ENCODE data around the gene SRSF6. TPM values are rescaled to one million over a fixed set of nuclear protein-coding genes. Genes with fewer than 3 reads are reported as not detected.
A peak's percentile ranks its signal among the peaks of the same experiment; 100 is the strongest.
"Not testable (repeated sequence)": the region's sequence is repeated elsewhere in the genome, so short reads cannot be mapped to it uniquely, and the experiment has no call there.

SRSF6 gene
- polyA plus RNA-seq, 1 donor (not counting 4 experiments of a cell fraction or from before 2014, with no cell fraction given): 128 TPM

DNA sequence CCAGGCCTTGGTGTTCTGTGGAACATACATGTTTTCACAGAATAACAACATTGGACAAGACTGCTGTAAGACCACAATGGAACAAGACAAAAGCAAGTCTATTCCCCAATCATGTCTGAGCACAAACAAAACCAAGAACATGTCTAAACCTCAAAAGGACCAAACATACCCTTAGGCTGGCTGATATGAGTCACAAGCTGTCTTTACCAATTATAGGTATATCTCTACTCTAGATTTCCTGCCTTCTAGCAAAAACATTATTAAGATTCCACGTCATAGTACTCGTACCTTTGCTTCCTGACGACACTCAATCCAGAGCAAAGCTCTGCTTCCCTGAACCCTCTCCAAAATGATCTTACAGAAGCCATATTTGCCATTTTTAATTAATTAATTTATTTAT is 34.4 kb downstream of the SRSF6 start:
- Histone ChIP-seq H3K27ac (ENCODE audit: control insufficient read depth, insufficient read depth, low read length) (peak overlapping the region; percentile 67), H3K4me1 (ENCODE audit: control insufficient read depth, extremely low read depth, insufficient read depth, low read length) (peaks cover 8% of the 10 kb centered on the region), H3K9me3 (ENCODE audit: control insufficient read depth, low read depth, low read length) (no peaks in the 10 kb centered on the region), H2AFZ (ENCODE audit: control insufficient read depth, low read length) (no peak overlapping the region), H4K20me1 (ENCODE audit: control insufficient read depth, extremely low read depth, insufficient read depth, low read length) (no peaks in the 10 kb centered on the region), H3K9ac (ENCODE audit: control insufficient read depth, extremely low read depth, insufficient read depth, low read length) (no peak overlapping the region), H3K9me1 (ENCODE audit: control insufficient read depth, extremely low read depth, insufficient read depth, low read length) (no peaks in the 10 kb centered on the region), H3K4me3 (ENCODE audit: control insufficient read depth in 2 of 3, extremely low read depth in 1 of 3, insufficient read depth in 2 of 3, low read depth in 1 of 3, low read length in 3 of 3) (no peak overlapping the region), H3K27me3 (ENCODE audit: control insufficient read depth, extremely low read depth, insufficient read depth, low read length) (no peaks in the 10 kb centered on the region), H3K36me3 (ENCODE audit: control insufficient read depth in 2 of 2, extremely low read depth in 1 of 2, insufficient read depth in 2 of 2, low read length in 2 of 2) (no peaks in the 10 kb centered on the region), H3K4me2 (ENCODE audit: control insufficient read depth, extremely low read depth, insufficient read depth, low read depth, low read length) (peak overlapping the region; percentile 79), H3K79me2 (ENCODE audit: control insufficient read depth, insufficient read depth, low read length) (no peaks in the 10 kb centered on the region)
- TF ChIP-seq, protein P1, sequence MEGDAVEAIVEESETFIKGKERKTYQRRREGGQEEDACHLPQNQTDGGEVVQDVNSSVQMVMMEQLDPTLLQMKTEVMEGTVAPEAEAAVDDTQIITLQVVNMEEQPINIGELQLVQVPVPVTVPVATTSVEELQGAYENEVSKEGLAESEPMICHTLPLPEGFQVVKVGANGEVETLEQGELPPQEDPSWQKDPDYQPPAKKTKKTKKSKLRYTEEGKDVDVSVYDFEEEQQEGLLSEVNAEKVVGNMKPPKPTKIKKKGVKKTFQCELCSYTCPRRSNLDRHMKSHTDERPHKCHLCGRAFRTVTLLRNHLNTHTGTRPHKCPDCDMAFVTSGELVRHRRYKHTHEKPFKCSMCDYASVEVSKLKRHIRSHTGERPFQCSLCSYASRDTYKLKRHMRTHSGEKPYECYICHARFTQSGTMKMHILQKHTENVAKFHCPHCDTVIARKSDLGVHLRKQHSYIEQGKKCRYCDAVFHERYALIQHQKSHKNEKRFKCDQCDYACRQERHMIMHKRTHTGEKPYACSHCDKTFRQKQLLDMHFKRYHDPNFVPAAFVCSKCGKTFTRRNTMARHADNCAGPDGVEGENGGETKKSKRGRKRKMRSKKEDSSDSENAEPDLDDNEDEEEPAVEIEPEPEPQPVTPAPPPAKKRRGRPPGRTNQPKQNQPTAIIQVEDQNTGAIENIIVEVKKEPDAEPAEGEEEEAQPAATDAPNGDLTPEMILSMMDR (optimal IDR thresholded peaks at IDR 0.05 in 1 of 3, IDR thresholded peaks at IDR 0.05 in 1 of 3, conservative IDR thresholded peaks at IDR 0.05 in 1 of 3; ENCODE audit: extremely low read depth in 1 of 3, insufficient read depth in 2 of 3, low read length in 3 of 3): no peak
- no peak for TF ChIP-seq EZH2 (IDR thresholded peaks at IDR 0.05; ENCODE audit: low read length)
- FAIRE-seq (peak; percentile 90), DNase-seq (ENCODE audit: low read depth, low spot score) (peak; percentile 73)
- dilution Hi-C loops (cut with MboI; ENCODE audit: extremely low pct_ligation_motif_present, low sequenced_read_pairs): no loop called here

DNA sequence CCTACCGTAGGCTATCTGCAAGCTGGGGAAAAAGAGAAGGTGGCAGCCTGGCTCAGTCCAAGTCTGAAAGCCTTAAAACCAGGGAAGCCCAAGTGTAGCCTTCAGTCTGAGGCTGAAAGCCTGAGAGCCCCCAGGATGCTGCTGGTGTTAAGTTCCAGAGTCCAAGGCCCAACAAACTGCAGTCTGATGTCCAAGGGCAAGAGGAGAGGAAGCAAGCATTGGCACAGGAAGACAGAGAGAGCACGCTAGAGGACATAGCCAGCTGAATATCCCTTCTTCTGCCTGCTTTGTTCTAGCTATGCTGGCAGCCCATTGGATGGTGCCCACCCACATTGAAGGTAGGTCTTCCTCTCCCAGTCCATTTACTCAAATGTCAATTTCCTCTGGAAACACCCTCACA is 37.7 kb downstream of the SRSF6 start:
- no peaks in the 10 kb centered on the region for H3K9me3 ChIP-seq (ENCODE audit: control insufficient read depth, low read depth, low read length)
- FAIRE-seq: no peak
- no peak overlapping the region for H3K4me2 ChIP-seq (ENCODE audit: control insufficient read depth, extremely low read depth, insufficient read depth, low read depth, low read length)
- no peak overlapping the region for H3K27ac ChIP-seq (ENCODE audit: control insufficient read depth, insufficient read depth, low read length)
- no peak overlapping the region for H3K4me3 ChIP-seq (ENCODE audit: control insufficient read depth in 2 of 3, extremely low read depth in 1 of 3, insufficient read depth in 2 of 3, low read depth in 1 of 3, low read length in 3 of 3)
- H3K27me3 ChIP-seq (ENCODE audit: control insufficient read depth, extremely low read depth, insufficient read depth, low read length): no peaks in the 10 kb centered on the region
- no peaks in the 10 kb centered on the region for H3K9me1 ChIP-seq (ENCODE audit: control insufficient read depth, extremely low read depth, insufficient read depth, low read length)
- H2AFZ ChIP-seq (ENCODE audit: control insufficient read depth, low read length): no peak overlapping the region
- TF ChIP-seq EZH2 (IDR thresholded peaks at IDR 0.05; ENCODE audit: low read length): no peak
- TF ChIP-seq, protein P1 (optimal IDR thresholded peaks at IDR 0.05 in 1 of 3, IDR thresholded peaks at IDR 0.05 in 1 of 3, conservative IDR thresholded peaks at IDR 0.05 in 1 of 3; ENCODE audit: extremely low read depth in 1 of 3, insufficient read depth in 2 of 3, low read length in 3 of 3): no peak
- dilution Hi-C loops (cut with MboI; ENCODE audit: extremely low pct_ligation_motif_present, low sequenced_read_pairs): no loop called here
- H3K9ac ChIP-seq (ENCODE audit: control insufficient read depth, extremely low read depth, insufficient read depth, low read length): no peak overlapping the region
- H4K20me1 ChIP-seq (ENCODE audit: control insufficient read depth, extremely low read depth, insufficient read depth, low read length): no peaks in the 10 kb centered on the region
- H3K79me2 ChIP-seq (ENCODE audit: control insufficient read depth, insufficient read depth, low read length): no peaks in the 10 kb centered on the region
- H3K4me1 ChIP-seq (ENCODE audit: control insufficient read depth, extremely low read depth, insufficient read depth, low read length): peaks cover 8% of the 10 kb centered on the region
- DNase-seq (ENCODE audit: low read depth, low spot score): no peak
- H3K36me3 ChIP-seq (ENCODE audit: control insufficient read depth in 2 of 2, extremely low read depth in 1 of 2, insufficient read depth in 2 of 2, low read length in 2 of 2): no peaks in the 10 kb centered on the region

DNA sequence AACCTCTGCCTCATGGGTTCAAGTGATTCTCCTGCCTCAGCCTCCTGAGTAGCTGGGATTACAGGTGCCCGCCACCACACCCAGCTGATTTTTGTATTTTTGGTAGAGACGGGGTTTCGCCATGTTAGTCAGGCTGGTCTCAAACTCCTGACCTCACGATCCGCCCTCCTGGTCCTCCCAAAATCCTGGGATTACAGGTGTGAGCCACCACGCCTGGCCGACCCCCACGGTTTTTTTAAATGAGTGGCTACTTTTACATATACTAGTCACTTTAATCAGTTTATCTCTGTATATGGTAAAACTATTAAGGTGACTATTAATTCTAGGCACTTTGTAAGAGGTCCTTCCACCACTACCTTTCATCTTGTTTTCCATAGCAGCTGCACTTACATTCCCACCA is 44.3 kb downstream of the SRSF6 start:
- FAIRE-seq; H3K4me3 ChIP-seq (ENCODE audit: control insufficient read depth in 2 of 3, extremely low read depth in 1 of 3, insufficient read depth in 2 of 3, low read depth in 1 of 3, low read length in 3 of 3); H3K27ac ChIP-seq (ENCODE audit: control insufficient read depth, insufficient read depth, low read length); dilution Hi-C loops (cut with MboI; ENCODE audit: extremely low pct_ligation_motif_present, low sequenced_read_pairs); DNase-seq (ENCODE audit: low read depth, low spot score); H3K4me1 ChIP-seq (ENCODE audit: control insufficient read depth, extremely low read depth, insufficient read depth, low read length); H3K4me2 ChIP-seq (ENCODE audit: control insufficient read depth, extremely low read depth, insufficient read depth, low read depth, low read length); H3K9me3 ChIP-seq (ENCODE audit: control insufficient read depth, low read depth, low read length); H3K79me2 ChIP-seq (ENCODE audit: control insufficient read depth, insufficient read depth, low read length); H2AFZ ChIP-seq (ENCODE audit: control insufficient read depth, low read length); H3K9me1 ChIP-seq (ENCODE audit: control insufficient read depth, extremely low read depth, insufficient read depth, low read length); H4K20me1 ChIP-seq (ENCODE audit: control insufficient read depth, extremely low read depth, insufficient read depth, low read length); H3K9ac ChIP-seq (ENCODE audit: control insufficient read depth, extremely low read depth, insufficient read depth, low read length); H3K36me3 ChIP-seq (ENCODE audit: control insufficient read depth in 2 of 2, extremely low read depth in 1 of 2, insufficient read depth in 2 of 2, low read length in 2 of 2); H3K27me3 ChIP-seq (ENCODE audit: control insufficient read depth, extremely low read depth, insufficient read depth, low read length): not testable (repeated sequence)
